ENCODE data around the gene PRKCE.

PRKCE gene

DNA sequence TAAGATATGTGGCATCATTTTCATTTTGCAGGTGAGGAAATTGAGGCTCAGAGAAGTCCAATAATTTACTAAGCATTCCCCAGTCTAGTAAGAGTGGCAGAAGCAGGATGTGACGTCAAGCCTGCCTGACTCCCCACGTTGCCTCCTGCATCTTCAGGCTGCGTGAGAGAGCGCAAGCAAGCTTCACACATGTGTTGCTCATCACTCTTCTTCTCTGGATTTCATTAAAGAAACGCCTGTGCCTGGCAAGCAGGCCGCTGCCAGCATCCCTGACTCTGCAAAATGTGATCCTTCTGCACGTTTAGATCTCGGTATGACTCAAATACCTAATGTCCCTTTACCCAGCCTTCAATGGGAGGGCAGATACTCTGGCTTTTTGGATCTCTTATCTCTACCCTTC lies 96.8 kb downstream of the PRKCE start:
- in situ Hi-C loops (cut with MboI; ENCODE audit: low sequenced_read_pairs) = no loop called here

DNA sequence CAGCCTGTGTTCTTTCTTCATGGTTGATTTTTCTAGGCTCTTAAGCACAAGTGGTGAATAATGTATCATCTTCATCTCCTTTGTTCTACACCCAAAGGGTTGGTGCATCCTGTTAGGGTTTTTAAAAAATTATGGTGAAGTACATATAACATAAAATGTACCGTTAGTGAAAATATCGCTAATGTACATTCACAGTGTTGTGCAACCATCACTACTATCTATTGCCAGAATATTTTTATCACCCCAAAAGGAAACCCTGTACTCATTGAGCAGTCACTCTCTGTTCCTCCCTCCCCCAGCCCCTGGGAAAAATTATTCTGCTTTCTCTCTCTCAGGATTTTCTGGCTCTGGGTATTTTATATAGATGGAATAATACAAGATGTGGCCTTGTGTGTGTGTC lies 98.5 kb downstream of the PRKCE start:
- in situ Hi-C loops (cut with MboI; ENCODE audit: low sequenced_read_pairs) = no loop called here

GRCh38 chr2:45750484-45750883 lies 99.0 kb downstream of the PRKCE start:
- in situ Hi-C loops (cut with MboI; ENCODE audit: low sequenced_read_pairs) = no loop called here

DNA sequence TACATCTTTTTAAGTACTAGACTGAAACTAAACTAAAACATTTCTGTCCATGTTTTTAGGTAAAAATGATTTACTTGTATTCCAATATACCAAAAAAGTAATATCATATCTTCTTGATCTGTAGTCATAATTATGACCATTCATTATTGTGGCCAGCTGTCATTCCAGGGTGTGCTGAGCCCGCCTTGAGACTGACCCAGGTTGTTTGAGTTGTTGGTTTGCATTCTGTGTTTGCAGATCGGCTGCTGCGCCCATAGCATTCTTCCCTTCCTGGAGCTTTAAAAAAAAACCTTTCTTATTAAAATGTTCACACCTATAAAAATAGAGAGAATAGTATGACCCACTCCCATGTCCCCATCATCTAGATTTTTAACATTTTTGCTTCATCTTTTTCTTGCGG lies 101.9 kb downstream of the PRKCE start:
- in situ Hi-C loops (cut with MboI; ENCODE audit: low sequenced_read_pairs) = no loop called here

- in situ Hi-C loops (cut with MboI; ENCODE audit: low sequenced_read_pairs) = no loop called here
Observed at GRCh38 chr2:45754131-45755010, 102.9 kb downstream of the PRKCE start.

DNA sequence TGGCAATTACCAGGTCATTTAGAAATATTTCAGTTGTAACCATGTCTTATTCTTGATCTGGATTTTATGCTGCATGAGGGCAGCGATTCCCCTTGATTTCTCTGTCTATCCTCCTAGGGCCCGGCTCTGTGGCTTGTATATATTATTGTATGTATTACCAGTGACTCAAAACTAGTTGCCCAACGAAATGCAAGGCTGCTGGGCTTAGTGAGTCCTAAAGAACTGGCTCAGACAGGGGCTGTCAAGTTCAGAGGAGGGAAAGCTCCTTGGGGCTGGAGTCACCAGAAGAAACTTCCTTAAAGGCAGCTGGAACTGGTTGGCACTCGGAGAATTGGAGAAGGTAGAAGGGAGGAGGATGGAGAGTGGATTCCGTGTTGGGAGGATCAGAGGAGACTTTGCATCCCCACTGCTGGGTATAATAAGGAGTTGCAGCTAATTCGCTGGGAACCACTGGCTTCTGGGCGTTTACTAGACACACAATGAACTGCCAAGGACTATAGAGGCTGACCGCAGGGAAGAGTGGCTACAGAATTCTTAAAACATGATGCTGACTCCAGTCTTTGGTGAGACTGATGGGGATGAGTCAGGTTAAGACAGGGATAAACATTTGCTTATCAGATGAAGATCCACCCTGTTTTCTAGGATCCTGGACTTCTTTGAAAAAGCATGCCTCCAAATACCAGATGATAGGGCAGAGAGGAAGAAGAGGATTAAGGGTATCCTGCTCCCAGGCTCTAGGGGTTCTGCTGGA lies 104.3 kb downstream of the PRKCE start:
- in situ Hi-C loops (cut with MboI; ENCODE audit: low sequenced_read_pairs) = no loop called here

GRCh38 chr2:45758018-45758417 lies 106.5 kb downstream of the PRKCE start:
- in situ Hi-C loops (cut with MboI; ENCODE audit: low sequenced_read_pairs) = no loop called here

- in situ Hi-C loops (cut with MboI; ENCODE audit: low sequenced_read_pairs) = no loop called here
Observed at GRCh38 chr2:45759310-45759851, 107.9 kb downstream of the PRKCE start.

GRCh38 chr2:45761635-45762034 lies 110.2 kb downstream of the PRKCE start:
- in situ Hi-C loops (cut with MboI; ENCODE audit: low sequenced_read_pairs) = no loop called here

DNA sequence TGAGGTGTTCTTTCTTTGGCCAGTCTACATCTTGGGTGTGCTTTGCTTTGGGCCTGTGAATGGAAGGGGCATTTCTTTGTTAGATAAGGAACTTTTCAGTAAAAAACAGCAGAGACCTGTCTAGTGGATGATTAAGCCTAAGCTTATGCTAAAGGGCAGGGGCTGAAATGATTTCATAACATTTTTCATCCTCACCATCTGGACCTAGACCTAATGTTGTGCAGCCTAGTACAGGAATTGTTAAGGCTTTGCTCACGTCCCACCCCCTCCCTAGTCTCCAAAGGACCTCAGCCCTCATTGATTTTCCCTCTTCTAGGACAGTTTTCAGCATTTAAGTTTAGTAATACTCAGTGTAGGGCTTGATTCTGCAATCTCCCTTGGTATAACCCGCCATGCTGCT lies 111.8 kb downstream of the PRKCE start:
- in situ Hi-C loops (cut with MboI; ENCODE audit: low sequenced_read_pairs) = no loop called here

GRCh38 chr2:45763797-45764196 lies 112.3 kb downstream of the PRKCE start:
- in situ Hi-C loops (cut with MboI; ENCODE audit: low sequenced_read_pairs) = no loop called here

GRCh38 chr2:45765007-45765727 lies 113.7 kb downstream of the PRKCE start:
- in situ Hi-C loops (cut with MboI; ENCODE audit: low sequenced_read_pairs) = no loop called here

DNA sequence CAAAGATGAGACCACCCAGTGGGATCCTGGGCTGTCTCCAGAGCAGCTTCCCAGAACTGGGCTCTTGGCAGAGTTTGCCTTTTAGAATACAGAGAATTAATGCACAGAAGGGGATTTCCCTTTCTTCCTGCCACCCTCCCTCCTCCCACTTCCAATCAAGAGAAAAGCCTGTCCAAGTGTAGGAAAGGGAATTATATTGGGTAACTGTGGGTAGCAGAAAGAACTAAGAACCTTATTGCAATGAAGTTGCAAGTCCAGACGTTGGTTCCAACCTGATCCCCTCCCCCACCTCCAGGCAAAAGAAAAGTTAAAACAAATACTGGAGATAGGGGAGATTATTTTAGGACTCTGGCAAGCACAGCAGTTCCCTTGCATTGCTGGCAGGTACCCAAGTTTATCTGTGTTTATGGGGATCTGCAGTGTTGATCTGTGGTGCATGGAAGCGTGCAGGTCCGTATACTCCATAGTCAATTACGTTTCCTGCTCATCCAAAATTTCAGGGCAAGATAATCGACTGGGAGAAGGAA lies 114.3 kb downstream of the PRKCE start:
- in situ Hi-C loops (cut with MboI; ENCODE audit: low sequenced_read_pairs) = no loop called here

- in situ Hi-C loops (cut with MboI; ENCODE audit: low sequenced_read_pairs) = no loop called here
Observed at GRCh38 chr2:45768208-45768607, 116.7 kb downstream of the PRKCE start.

DNA sequence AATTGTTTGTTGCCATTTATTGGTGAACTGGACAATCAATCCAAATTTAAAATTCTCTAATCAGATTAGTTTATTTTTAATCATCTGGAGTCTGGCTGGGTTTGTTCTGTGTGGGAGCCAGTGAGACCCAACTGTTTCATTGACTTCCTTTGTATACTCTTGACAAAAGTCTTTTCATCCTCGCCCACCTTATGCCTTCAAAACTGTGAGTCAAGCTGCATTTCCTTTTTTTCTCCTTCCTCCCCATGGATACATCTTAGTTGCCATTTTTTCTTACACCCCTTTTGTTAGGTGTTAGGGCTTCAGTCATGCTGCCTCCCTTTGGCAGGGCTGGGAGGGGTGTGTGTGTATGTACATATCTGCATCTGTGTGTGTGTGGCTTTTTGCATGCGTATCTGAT lies 117.6 kb downstream of the PRKCE start:
- in situ Hi-C loops (cut with MboI; ENCODE audit: low sequenced_read_pairs) = no loop called here

DNA sequence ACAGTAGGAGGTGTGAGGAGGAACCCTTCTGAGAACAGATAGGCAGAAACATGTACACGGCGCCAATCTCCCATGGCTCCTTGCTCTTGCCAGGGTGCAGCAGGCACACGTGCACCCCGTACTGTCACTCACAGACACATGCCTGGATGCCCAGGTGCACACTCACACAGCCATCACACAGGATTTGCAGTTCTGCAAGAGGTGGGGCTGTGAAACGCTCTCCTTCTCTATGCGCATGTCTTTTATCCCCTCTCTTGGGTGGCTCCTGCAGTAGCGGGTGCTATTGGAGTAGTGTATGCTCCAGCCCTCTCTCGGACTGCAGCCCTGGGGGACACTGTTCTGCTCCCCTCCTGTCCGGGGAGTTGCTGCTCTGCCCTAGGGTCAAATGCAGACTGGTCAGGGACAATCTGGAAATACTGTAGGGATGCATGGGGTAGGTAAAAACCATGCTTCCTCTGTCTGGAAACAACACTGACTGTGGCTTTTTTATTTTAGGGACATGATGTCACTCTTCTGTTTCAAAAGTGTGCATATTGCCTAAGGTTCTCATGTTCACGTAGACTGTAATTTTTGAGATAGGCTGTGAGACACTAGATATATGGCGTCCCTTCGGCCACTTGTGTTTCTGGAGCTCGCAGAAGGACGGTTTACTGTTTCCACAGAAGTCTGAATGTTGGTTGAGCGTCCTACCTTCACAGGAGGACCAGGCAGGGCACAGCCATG lies 118.5 kb downstream of the PRKCE start:
- in situ Hi-C loops (cut with MboI; ENCODE audit: low sequenced_read_pairs) = no loop called here

GRCh38 chr2:45770811-45771210 lies 119.3 kb downstream of the PRKCE start:
- in situ Hi-C loops (cut with MboI; ENCODE audit: low sequenced_read_pairs) = no loop called here

GRCh38 chr2:45771261-45771660 lies 119.8 kb downstream of the PRKCE start:
- in situ Hi-C loops (cut with MboI; ENCODE audit: low sequenced_read_pairs) = no loop called here

GRCh38 chr2:45772038-45772437 lies 120.6 kb downstream of the PRKCE start:
- in situ Hi-C loops (cut with MboI; ENCODE audit: low sequenced_read_pairs) = no loop called here

DNA sequence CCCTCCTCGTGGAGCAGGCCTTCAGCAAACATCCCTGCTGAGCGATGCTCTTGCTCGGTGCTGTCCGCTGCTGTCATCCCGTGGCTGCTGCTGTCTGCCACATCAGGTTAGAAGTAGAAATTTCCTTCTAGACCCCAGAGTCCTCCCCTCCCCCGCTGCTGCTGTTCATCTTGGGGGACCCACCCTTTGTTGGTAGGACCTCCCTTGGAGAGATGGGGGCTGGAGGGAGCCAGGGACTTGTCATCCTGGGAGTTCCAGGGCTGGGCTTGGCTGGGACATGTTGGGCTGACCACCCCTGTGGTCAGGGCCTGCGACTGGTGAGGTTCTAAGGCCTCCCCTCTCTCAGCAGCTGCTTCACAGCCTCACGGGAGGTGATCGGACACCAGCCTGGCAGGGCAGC lies 122.4 kb downstream of the PRKCE start:
- in situ Hi-C loops (cut with MboI; ENCODE audit: low sequenced_read_pairs) = no loop called here

Measured in HL-60/S4 (cell line).